Stomach (tissue), 9 donors: ENCODE data around the gene DCST1. TPM values are rescaled to one million over a fixed set of nuclear protein-coding genes. Genes with fewer than 3 reads are reported as not detected.

Experiments
- DNase-seq, 2 donors: peaks; one replicate each; pipeline versions ENCODE4 v3.0.0 to v3.0.0-alpha.2; 2013 to 2019
- H3K27ac ChIP-seq, 5 donors: fragments of 200-600 bp in 4 of 5; sonication (generic) in 4 of 5; one replicate each; pipeline ENCODE4 v1.5.1; 2013 to 2019; ENCODE audit warnings: mild to moderate bottlenecking in 1 of 5, moderate library complexity in 1 of 5
- H3K27me3 ChIP-seq, 3 donors: fragments of 200-600 bp; sonication (generic); one replicate each; pipeline ENCODE4 v1.5.1; 2017 to 2019; ENCODE audit warnings: mixed run types in 1 of 3
- H3K36me3 ChIP-seq, 4 donors: fragments of 200-600 bp; sonication (generic); 1 replicate in 3 of 4; 2 replicates in 1 of 4; pipeline ENCODE4 v1.5.1; 2016 to 2019
- H3K4me1 ChIP-seq, 4 donors: fragments of 200-600 bp; sonication (generic); one replicate each; pipeline ENCODE4 v1.5.1; 2016 to 2019
- H3K4me3 ChIP-seq, 4 donors: fragments of 200-600 bp; sonication (generic) in 3 of 4; one replicate each; pipeline ENCODE4 v1.5.1; 2016 to 2019; ENCODE audit warnings: mild to moderate bottlenecking in 1 of 4
- H3K9me3 ChIP-seq, 4 donors: fragments of 200-600 bp; sonication (generic); one replicate each; pipeline ENCODE4 v1.5.1; 2016 to 2019
- CTCF ChIP-seq, 7 experiments: fragments of 450-650 bp in 4 of 7; fragments of 200-600 bp in 3 of 7; sonication (generic) in 3 of 7; IDR thresholded peaks; one replicate each; pipeline ENCODE4 v1.5.1; 2016 to 2019; ENCODE audit warnings: antibody characterized with exemption in 7 of 7, control low read depth in 2 of 7, mild to moderate bottlenecking in 1 of 7
- EP300 ChIP-seq: sonication (generic); formaldehyde crosslinking; IDR thresholded peaks from one replicate; pipeline ENCODE4 v1.6.1; 2017; ENCODE audit warnings: antibody characterized with exemption
- POLR2A ChIP-seq, 4 donors: fragments of 450-650 bp; IDR thresholded peaks; one replicate each; pipeline ENCODE4 v1.6.1; 2016; ENCODE audit warnings: antibody characterized with exemption in 4 of 4, control low read depth in 2 of 4, mild to moderate bottlenecking in 1 of 4, moderate library complexity in 1 of 4
- POLR2AphosphoS5 ChIP-seq, 3 donors: sonication (generic); formaldehyde crosslinking; IDR thresholded peaks; one replicate each; pipeline ENCODE4 v1.6.1; 2016; ENCODE audit warnings: antibody characterized with exemption in 3 of 3
- WGBS, 5 donors: extraction: QIAGEN DNeasy Blood & Tissue Kit in 3 of 5; methylation state at CpG; one replicate each; pipeline versions ENCODE4 v1.1.5 to v1.1.7; 2013 to 2018; 5-methylcytosine and 5-hydroxymethylcytosine counted together
- intact Hi-C: fragments of 100-400 bp; cut with DNase I; formaldehyde crosslinking; loops from one replicate; pipeline ENCODE4 v1.15.1; 2023; ENCODE audit warnings: low total_unique reads
- polyA plus RNA-seq, 3 donors: library from polyadenylated mRNA; stranded (reverse); fragments of 200-250 nt; gene quantifications; one replicate each; pipeline ENCODE4 v1.2.3, GENCODE V29; 2013
- total RNA-seq, 5 donors: library from RNA; depleted of rRNA; stranded (reverse); fragments of >200 nt; gene quantifications; one replicate each; pipeline versions ENCODE4 v1.1.0 to v1.2.3, GENCODE V29; 2014 to 2016
- donor health status: healthy with polysubstance abuse.
- donor health status: Bipolar disorder and iron deficiency.
- donor health status: healthy.

DCST1 gene
- total and polyA plus RNA-seq, 8 donors: 0.13 to 0.89 (median 0.18) TPM; not detected in 5

- H3K9me3 ChIP-seq: no peaks in the 10 kb centered on the region
- intact Hi-C loops: no loop called here
- peak overlapping the region; percentile 33 to 81 (median 54) for H3K27ac ChIP-seq
- H3K4me3 ChIP-seq: no peak overlapping the region
- no peaks in the 10 kb centered on the region for H3K27me3 ChIP-seq
- H3K36me3 ChIP-seq: no peaks in the 10 kb centered on the region
- no peak for TF ChIP-seq POLR2A (IDR thresholded peaks at IDR 0.05)
- TF ChIP-seq EP300: no peak
- peak in 5 of 7 experiments; percentile 56 to 82 (median 74) for TF ChIP-seq CTCF (IDR thresholded peaks at IDR 0.05)
- peak in 2 of 3 donors; percentile 18 to 75 for TF ChIP-seq POLR2AphosphoS5 (IDR thresholded peaks at IDR 0.05)
- H3K4me1 ChIP-seq: peaks cover 20 to 44% (median 38%) of the 10 kb centered on the region in 4 donors
- peak; percentile 88 to 91 for DNase-seq
- WGBS, 5 donors: 38 to 52% (median 47%) methylated on average over 7 of the region's 7 CpGs
These were observed 11.4 kb downstream of the DCST1 start for GRCh38 chr1:155044812-155045657.

- H3K4me3 ChIP-seq: no peak overlapping the region
- intact Hi-C loops: no loop called here
- no peak for DNase-seq
- peak overlapping the region in 1 of 5 donors; percentile 93 for H3K27ac ChIP-seq
- H3K27me3 ChIP-seq: no peaks in the 10 kb centered on the region
- peaks cover 45 to 62% (median 62%) of the 10 kb centered on the region in 4 donors for H3K4me1 ChIP-seq
- peaks cover 0 to 5% (median 2%) of the 10 kb centered on the region in 4 donors for H3K36me3 ChIP-seq
- 78 to 88% (median 81%) methylated on average over 8 of the region's 8 CpGs for WGBS, 5 donors
- TF ChIP-seq EP300: no peak
- no peak for TF ChIP-seq POLR2AphosphoS5 (IDR thresholded peaks at IDR 0.05)
- no peak for TF ChIP-seq CTCF (IDR thresholded peaks at IDR 0.05)
- no peak for TF ChIP-seq POLR2A (IDR thresholded peaks at IDR 0.05)
- no peaks in the 10 kb centered on the region for H3K9me3 ChIP-seq
These were observed 15.1 kb downstream of the DCST1 start for GRCh38 chr1:155048449-155049334.

- 9 to 21% (median 13%) methylated on average over 10 of the region's 10 CpGs for WGBS, 5 donors
- TF ChIP-seq POLR2A (IDR thresholded peaks at IDR 0.05) (no peak), CTCF (IDR thresholded peaks at IDR 0.05) (no peak), EP300 (no peak), POLR2AphosphoS5 (IDR thresholded peaks at IDR 0.05) (no peak)
- H3K9me3 ChIP-seq: no peaks in the 10 kb centered on the region
- H3K4me1 ChIP-seq: peaks cover 37 to 52% (median 50%) of the 10 kb centered on the region in 4 donors
- H3K27ac ChIP-seq: peak overlapping the region; percentile 92 to 97 (median 95)
- DNase-seq: peak in 1 of 2 donors; percentile 44
- H3K27me3 ChIP-seq: no peaks in the 10 kb centered on the region
- H3K4me3 ChIP-seq: peak overlapping the region; percentile 73 to 89 (median 78)
- H3K36me3 ChIP-seq: peaks cover 7 to 17% (median 15%) of the 10 kb centered on the region in 4 donors
- intact Hi-C loops: no loop called here
These were observed 16.3 kb downstream of the DCST1 start for GRCh38 chr1:155049651-155050559.
